Gastroesophageal sphincter (tissue), 3 donors: ENCODE data around the gene PACRGL.

Experiments
- CTCF ChIP-seq, 4 experiments: fragments of 200-600 bp in 2 of 4; fragments of 450-650 bp in 2 of 4; sonication (generic) in 1 of 4; IDR thresholded peaks; one replicate each; pipeline ENCODE4 v1.5.1; 2017 to 2019; ENCODE audit warnings: antibody characterized with exemption in 4 of 4, mild to moderate bottlenecking in 2 of 4, moderate library complexity in 2 of 4
- POLR2A ChIP-seq, 2 donors: fragments of 450-650 bp; IDR thresholded peaks; one replicate each; pipeline ENCODE4 v1.6.1; 2017; ENCODE audit warnings: antibody characterized with exemption in 2 of 2, mild to moderate bottlenecking in 2 of 2, moderate library complexity in 1 of 2
- POLR2AphosphoS5 ChIP-seq: sonication (generic); formaldehyde crosslinking; IDR thresholded peaks from one replicate; pipeline ENCODE4 v1.6.1; 2017; ENCODE audit warnings: antibody characterized with exemption

DNA sequence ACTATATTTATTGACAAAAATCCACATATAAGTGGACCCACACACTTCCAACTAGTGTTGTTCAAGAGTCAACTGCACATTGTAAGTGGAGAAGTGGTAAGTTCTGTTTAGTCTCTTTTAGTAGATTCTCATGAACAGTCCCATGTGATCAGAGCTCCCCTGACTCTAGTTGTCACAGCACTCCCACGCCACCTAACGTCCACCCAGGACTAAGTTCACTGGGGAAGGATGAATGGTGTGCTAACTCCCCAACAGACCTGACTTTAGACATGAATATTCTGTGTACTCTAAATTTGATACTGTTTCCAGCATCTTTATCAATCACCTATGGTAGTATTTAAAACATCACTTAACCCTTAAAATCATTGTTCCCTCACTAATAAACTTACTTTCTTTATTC is 59.8 kb downstream of the PACRGL start:
- TF ChIP-seq POLR2A (IDR thresholded peaks at IDR 0.05) = no peak
- no peak for TF ChIP-seq CTCF (IDR thresholded peaks at IDR 0.05)
- no peak for TF ChIP-seq POLR2AphosphoS5
